Measurements from ENCODE around the gene TBX1. TPM values are rescaled to one million over a fixed set of nuclear protein-coding genes. Genes with fewer than 3 reads are reported as not detected.
A peak's percentile ranks its signal among the peaks of the same experiment; 100 is the strongest.

Gene TBX1
- polyA plus RNA-seq, 1 donor (not counting 4 experiments of a cell fraction or from before 2014, with no cell fraction given): 0.10 TPM

DNA sequence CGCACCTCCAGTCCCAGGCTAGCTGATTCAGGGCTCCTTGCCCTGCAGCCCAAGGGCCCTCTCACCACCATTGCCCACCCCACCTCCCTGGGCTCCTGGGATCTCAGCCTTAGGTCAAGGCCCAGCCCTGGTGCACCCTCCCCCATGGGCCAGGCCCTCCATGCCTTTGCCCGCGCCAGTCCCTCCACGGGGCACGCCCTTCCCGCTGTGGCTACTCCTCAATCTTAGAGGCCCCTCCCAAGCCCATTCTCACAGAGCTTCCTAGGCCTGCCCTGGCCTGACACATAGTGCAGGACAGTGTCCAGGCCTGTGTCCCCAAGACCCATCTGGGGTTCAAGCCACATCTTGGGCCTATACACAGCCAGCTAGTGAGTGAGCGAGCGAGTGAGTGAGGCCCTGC, 30.4 kb upstream of the TBX1 start:
- dilution Hi-C loops (cut with MboI; ENCODE audit: extremely low pct_ligation_motif_present, low sequenced_read_pairs): no loop called here
- Histone ChIP-seq H3K9me3 (ENCODE audit: control insufficient read depth, low read depth, low read length) (no peaks in the 10 kb centered on the region), H3K4me2 (ENCODE audit: control insufficient read depth, extremely low read depth, insufficient read depth, low read depth, low read length) (no peak overlapping the region), H3K27ac (ENCODE audit: control insufficient read depth, insufficient read depth, low read length) (no peak overlapping the region), H3K9me1 (ENCODE audit: control insufficient read depth, extremely low read depth, insufficient read depth, low read length) (no peaks in the 10 kb centered on the region), H3K4me1 (ENCODE audit: control insufficient read depth, extremely low read depth, insufficient read depth, low read length) (no peaks in the 10 kb centered on the region), H3K27me3 (ENCODE audit: control insufficient read depth, extremely low read depth, insufficient read depth, low read length) (peaks cover 5% of the 10 kb centered on the region), H4K20me1 (ENCODE audit: control insufficient read depth, extremely low read depth, insufficient read depth, low read length) (peaks cover 5% of the 10 kb centered on the region), H2AFZ (ENCODE audit: control insufficient read depth, low read length) (peak overlapping the region; percentile 80), H3K4me3 (ENCODE audit: control insufficient read depth in 2 of 3, extremely low read depth in 1 of 3, insufficient read depth in 2 of 3, low read depth in 1 of 3, low read length in 3 of 3) (no peak overlapping the region), H3K79me2 (ENCODE audit: control insufficient read depth, insufficient read depth, low read length) (no peaks in the 10 kb centered on the region), H3K36me3 (ENCODE audit: control insufficient read depth in 2 of 2, extremely low read depth in 1 of 2, insufficient read depth in 2 of 2, low read length in 2 of 2) (no peaks in the 10 kb centered on the region), H3K9ac (ENCODE audit: control insufficient read depth, extremely low read depth, insufficient read depth, low read length) (no peak overlapping the region)
- TF ChIP-seq, protein P1, sequence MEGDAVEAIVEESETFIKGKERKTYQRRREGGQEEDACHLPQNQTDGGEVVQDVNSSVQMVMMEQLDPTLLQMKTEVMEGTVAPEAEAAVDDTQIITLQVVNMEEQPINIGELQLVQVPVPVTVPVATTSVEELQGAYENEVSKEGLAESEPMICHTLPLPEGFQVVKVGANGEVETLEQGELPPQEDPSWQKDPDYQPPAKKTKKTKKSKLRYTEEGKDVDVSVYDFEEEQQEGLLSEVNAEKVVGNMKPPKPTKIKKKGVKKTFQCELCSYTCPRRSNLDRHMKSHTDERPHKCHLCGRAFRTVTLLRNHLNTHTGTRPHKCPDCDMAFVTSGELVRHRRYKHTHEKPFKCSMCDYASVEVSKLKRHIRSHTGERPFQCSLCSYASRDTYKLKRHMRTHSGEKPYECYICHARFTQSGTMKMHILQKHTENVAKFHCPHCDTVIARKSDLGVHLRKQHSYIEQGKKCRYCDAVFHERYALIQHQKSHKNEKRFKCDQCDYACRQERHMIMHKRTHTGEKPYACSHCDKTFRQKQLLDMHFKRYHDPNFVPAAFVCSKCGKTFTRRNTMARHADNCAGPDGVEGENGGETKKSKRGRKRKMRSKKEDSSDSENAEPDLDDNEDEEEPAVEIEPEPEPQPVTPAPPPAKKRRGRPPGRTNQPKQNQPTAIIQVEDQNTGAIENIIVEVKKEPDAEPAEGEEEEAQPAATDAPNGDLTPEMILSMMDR (optimal IDR thresholded peaks at IDR 0.05 in 1 of 3, IDR thresholded peaks at IDR 0.05 in 1 of 3, conservative IDR thresholded peaks at IDR 0.05 in 1 of 3; ENCODE audit: extremely low read depth in 1 of 3, insufficient read depth in 2 of 3, low read length in 3 of 3): no peak
- no peak for TF ChIP-seq EZH2 (IDR thresholded peaks at IDR 0.05; ENCODE audit: low read length)
- FAIRE-seq (no peak), DNase-seq (ENCODE audit: low read depth, low spot score) (no peak)

DNA sequence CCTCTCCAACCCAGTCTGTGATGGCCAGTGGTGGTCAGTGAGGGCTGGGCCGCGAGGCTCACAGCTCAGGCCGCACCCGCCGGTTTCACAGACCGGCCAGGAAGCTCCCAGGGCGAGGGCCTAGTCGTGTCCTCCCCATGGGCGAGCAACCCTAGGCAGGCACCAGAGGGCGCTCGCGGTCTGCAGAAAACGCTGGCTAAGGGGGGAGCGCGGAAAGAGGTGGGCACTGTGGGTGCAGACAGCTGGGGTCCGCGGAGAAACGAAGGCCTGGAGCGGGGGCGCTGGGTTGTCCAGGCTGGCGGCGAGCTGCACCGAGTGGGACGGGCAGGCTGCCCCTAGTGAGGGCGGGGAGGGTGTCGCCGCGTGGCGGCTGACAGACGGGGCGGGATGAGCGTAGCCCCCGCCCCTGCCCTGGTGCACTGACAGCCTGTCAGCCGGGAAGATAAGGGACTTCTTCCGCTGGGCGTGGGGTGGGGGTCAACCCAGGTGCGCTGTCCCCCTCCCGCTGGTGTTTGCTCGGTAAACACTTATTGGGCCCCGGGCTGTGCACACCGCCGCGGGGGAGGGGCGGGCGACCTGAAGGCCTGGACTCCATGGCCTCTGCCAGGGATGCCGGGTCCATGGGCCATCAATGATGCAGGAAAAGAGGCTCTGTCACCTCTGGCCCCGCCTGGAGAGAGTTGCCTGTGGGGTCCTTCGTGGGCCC, 29.8 kb upstream of the TBX1 start:
- dilution Hi-C loops (cut with MboI; ENCODE audit: extremely low pct_ligation_motif_present, low sequenced_read_pairs): no loop called here
- Histone ChIP-seq H3K79me2 (ENCODE audit: control insufficient read depth, insufficient read depth, low read length) (no peaks in the 10 kb centered on the region), H3K27me3 (ENCODE audit: control insufficient read depth, extremely low read depth, insufficient read depth, low read length) (peaks cover 2% of the 10 kb centered on the region), H3K36me3 (ENCODE audit: control insufficient read depth in 2 of 2, extremely low read depth in 1 of 2, insufficient read depth in 2 of 2, low read length in 2 of 2) (no peaks in the 10 kb centered on the region), H3K9ac (ENCODE audit: control insufficient read depth, extremely low read depth, insufficient read depth, low read length) (no peak overlapping the region), H3K4me2 (ENCODE audit: control insufficient read depth, extremely low read depth, insufficient read depth, low read depth, low read length) (peak overlapping the region; percentile 77), H3K4me3 (ENCODE audit: control insufficient read depth in 2 of 3, extremely low read depth in 1 of 3, insufficient read depth in 2 of 3, low read depth in 1 of 3, low read length in 3 of 3) (peak overlapping the region; percentile 20 to 59 (median 33)), H3K9me1 (ENCODE audit: control insufficient read depth, extremely low read depth, insufficient read depth, low read length) (no peaks in the 10 kb centered on the region), H4K20me1 (ENCODE audit: control insufficient read depth, extremely low read depth, insufficient read depth, low read length) (peaks cover 5% of the 10 kb centered on the region), H3K27ac (ENCODE audit: control insufficient read depth, insufficient read depth, low read length) (no peak overlapping the region), H3K4me1 (ENCODE audit: control insufficient read depth, extremely low read depth, insufficient read depth, low read length) (no peaks in the 10 kb centered on the region), H3K9me3 (ENCODE audit: control insufficient read depth, low read depth, low read length) (no peaks in the 10 kb centered on the region), H2AFZ (ENCODE audit: control insufficient read depth, low read length) (peak overlapping the region; percentile 80)
- DNase-seq (ENCODE audit: low read depth, low spot score) (no peak), FAIRE-seq (no peak)
- TF ChIP-seq EZH2 (IDR thresholded peaks at IDR 0.05; ENCODE audit: low read length): no peak
- TF ChIP-seq, protein P1 (optimal IDR thresholded peaks at IDR 0.05 in 1 of 3, IDR thresholded peaks at IDR 0.05 in 1 of 3, conservative IDR thresholded peaks at IDR 0.05 in 1 of 3; ENCODE audit: extremely low read depth in 1 of 3, insufficient read depth in 2 of 3, low read length in 3 of 3): peak; percentile 74 to 96 (median 91)

Data from keratinocyte (primary cell).